OCI-LY1 (cell line): ENCODE results near the gene RAD51B.

ENCODE experiments used
- CTCF ChIP-seq: fragments of 200-600 bp; sonication (generic), shearing (Covaris generic); IDR thresholded peaks from 2 replicates; pipeline ENCODE4 v1.5.1; 2017; ENCODE audit warnings: mild to moderate bottlenecking, antibody characterized with exemption, low read length, moderate library complexity, mixed read lengths
- EZH2 ChIP-seq: fragments of 200-600 bp; sonication (generic), shearing (Covaris generic); IDR thresholded peaks from 2 replicates; pipeline ENCODE4 v1.8.0; 2017; ENCODE audit warnings: borderline replicate concordance, mixed run types, mild to moderate bottlenecking, antibody characterized with exemption, low read length, moderate library complexity, mixed read lengths

GRCh38 chr14:68521557-68521901 lies 702.0 kb downstream of the RAD51B start:
- TF ChIP-seq CTCF = no peak
- TF ChIP-seq EZH2 = no peak
